ENCODE measurements around the gene RNF43.

The RNF43 gene

DNA sequence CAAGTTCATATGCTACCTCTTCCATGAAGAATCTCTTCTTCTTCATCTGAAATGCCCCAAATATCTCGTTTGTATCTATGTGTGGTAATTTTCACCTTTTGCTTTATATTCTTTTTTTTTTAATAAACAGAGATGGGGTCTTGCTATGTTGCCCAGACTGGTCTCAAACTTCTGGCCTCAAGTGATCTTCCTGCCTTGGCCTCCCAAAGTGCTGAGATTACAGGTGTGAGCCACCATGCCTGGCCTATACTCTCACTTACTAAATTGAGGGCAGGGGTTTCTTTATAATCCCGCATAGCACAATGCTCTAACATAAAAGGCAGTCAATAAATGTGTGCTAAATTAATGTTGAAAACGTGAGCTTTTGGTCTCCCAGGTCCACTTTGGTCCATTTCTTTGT is 30.6 kb downstream of the RNF43 start:
- Histone ChIP-seq H3K9me3 (ENCODE audit: control insufficient read depth, insufficient read depth, low read length) (no peaks in the 10 kb centered on the region), H3K4me2 (ENCODE audit: low read length) (no peak overlapping the region), H3K27me3 (ENCODE audit: control insufficient read depth, low read length) (peaks cover 14% of the 10 kb centered on the region), H4K20me1 (ENCODE audit: control insufficient read depth, insufficient read depth, low read depth, low read length) (no peaks in the 10 kb centered on the region), H3K4me1 (ENCODE audit: control insufficient read depth, low read length) (peaks cover 13% of the 10 kb centered on the region), H3F3A (ENCODE audit: control insufficient read depth, insufficient read depth) (no peaks in the 10 kb centered on the region), H3K27ac (ENCODE audit: low read depth, low read length) (no peak overlapping the region), H3K36me3 (ENCODE audit: control insufficient read depth, low read length) (no peaks in the 10 kb centered on the region), H3K4me3 (ENCODE audit: low read length) (no peak overlapping the region), H3K9me2 (replicated peaks; ENCODE audit: control insufficient read depth, low read length) (no peaks in the 10 kb centered on the region), H3K79me2 (ENCODE audit: control insufficient read depth, low read length) (no peaks in the 10 kb centered on the region)
- TF ChIP-seq EZH2phosphoT487 (IDR thresholded peaks at IDR 0.05; ENCODE audit: borderline replicate concordance, low read length) = no peak
- TF ChIP-seq, protein P1, sequence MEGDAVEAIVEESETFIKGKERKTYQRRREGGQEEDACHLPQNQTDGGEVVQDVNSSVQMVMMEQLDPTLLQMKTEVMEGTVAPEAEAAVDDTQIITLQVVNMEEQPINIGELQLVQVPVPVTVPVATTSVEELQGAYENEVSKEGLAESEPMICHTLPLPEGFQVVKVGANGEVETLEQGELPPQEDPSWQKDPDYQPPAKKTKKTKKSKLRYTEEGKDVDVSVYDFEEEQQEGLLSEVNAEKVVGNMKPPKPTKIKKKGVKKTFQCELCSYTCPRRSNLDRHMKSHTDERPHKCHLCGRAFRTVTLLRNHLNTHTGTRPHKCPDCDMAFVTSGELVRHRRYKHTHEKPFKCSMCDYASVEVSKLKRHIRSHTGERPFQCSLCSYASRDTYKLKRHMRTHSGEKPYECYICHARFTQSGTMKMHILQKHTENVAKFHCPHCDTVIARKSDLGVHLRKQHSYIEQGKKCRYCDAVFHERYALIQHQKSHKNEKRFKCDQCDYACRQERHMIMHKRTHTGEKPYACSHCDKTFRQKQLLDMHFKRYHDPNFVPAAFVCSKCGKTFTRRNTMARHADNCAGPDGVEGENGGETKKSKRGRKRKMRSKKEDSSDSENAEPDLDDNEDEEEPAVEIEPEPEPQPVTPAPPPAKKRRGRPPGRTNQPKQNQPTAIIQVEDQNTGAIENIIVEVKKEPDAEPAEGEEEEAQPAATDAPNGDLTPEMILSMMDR (IDR thresholded peaks at IDR 0.05; ENCODE audit: low read depth, low read length, poor library complexity, severe bottlenecking) = no peak

DNA sequence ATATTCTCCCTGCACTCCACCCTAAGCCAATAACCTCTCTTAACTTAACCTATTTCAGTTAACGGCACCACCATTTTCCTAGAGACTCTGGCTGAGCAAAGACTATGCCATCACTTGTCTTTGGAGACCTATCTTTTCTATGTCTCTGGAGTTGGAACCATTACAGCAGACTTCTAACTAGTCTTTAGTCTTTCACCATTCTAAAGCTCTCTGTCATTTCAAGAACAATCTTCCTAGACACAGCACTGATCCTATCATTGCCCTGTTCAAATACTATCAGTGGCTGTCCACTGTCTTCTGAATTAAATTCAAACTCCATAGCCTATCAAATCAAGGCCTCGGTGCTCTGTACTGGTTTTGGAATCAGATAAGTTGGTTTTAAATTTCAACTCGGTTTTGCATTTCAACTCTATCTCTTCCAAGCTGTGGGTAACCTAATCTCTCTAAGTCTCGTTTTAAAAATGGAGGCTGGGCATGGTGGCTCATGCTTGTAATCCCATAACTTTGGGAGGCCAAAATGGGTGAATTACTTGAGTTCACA is 31.9 kb downstream of the RNF43 start:
- Histone ChIP-seq H3K9me2 (replicated peaks; ENCODE audit: control insufficient read depth, low read length) (no peaks in the 10 kb centered on the region), H3K27me3 (ENCODE audit: control insufficient read depth, low read length) (peaks cover 6% of the 10 kb centered on the region), H3K27ac (ENCODE audit: low read depth, low read length) (no peak overlapping the region), H3K9me3 (ENCODE audit: control insufficient read depth, insufficient read depth, low read length) (no peaks in the 10 kb centered on the region), H3F3A (ENCODE audit: control insufficient read depth, insufficient read depth) (no peaks in the 10 kb centered on the region), H3K36me3 (ENCODE audit: control insufficient read depth, low read length) (no peaks in the 10 kb centered on the region), H3K4me1 (ENCODE audit: control insufficient read depth, low read length) (peaks cover 13% of the 10 kb centered on the region), H3K79me2 (ENCODE audit: control insufficient read depth, low read length) (no peaks in the 10 kb centered on the region), H4K20me1 (ENCODE audit: control insufficient read depth, insufficient read depth, low read depth, low read length) (no peaks in the 10 kb centered on the region), H3K4me2 (ENCODE audit: low read length) (no peak overlapping the region), H3K4me3 (ENCODE audit: low read length) (no peak overlapping the region)
- TF ChIP-seq, protein P1 (IDR thresholded peaks at IDR 0.05; ENCODE audit: low read depth, low read length, poor library complexity, severe bottlenecking) = no peak
- no peak for TF ChIP-seq EZH2phosphoT487 (IDR thresholded peaks at IDR 0.05; ENCODE audit: borderline replicate concordance, low read length)

DNA sequence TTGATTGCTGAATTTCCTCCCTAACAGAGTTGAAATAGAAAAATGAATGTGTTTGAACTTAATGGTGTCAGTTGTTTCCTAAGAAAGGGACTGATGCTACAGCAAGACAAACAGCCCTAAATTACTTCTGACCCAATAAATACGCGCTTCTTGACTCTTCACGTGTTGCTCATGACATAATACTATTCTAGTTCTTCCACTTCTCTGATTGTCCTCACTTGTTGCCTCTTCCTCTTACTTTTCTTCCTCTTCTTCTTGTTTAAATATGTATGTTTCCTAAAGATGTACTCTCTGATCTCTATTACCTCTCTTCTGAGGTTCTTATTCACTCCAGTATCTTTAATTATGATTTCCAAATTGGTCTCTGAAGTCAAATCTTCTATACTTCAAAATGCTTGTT is 32.4 kb downstream of the RNF43 start:
- 0 out of 2 replicates have a peak, but pooled peaks cover 2% of the 10 kb centered on the region for H3K27me3 ChIP-seq (ENCODE audit: control insufficient read depth, low read length)
- H4K20me1 ChIP-seq (ENCODE audit: control insufficient read depth, insufficient read depth, low read depth, low read length) = no peaks in the 10 kb centered on the region
- no peaks in the 10 kb centered on the region for H3K36me3 ChIP-seq (ENCODE audit: control insufficient read depth, low read length)
- H3K9me3 ChIP-seq (ENCODE audit: control insufficient read depth, insufficient read depth, low read length) = no peaks in the 10 kb centered on the region
- H3K4me1 ChIP-seq (ENCODE audit: control insufficient read depth, low read length) = peaks cover 13% of the 10 kb centered on the region
- H3K4me2 ChIP-seq (ENCODE audit: low read length) = no peak overlapping the region
- H3K79me2 ChIP-seq (ENCODE audit: control insufficient read depth, low read length) = no peaks in the 10 kb centered on the region
- no peaks in the 10 kb centered on the region for H3F3A ChIP-seq (ENCODE audit: control insufficient read depth, insufficient read depth)
- no peaks in the 10 kb centered on the region for H3K9me2 ChIP-seq (replicated peaks; ENCODE audit: control insufficient read depth, low read length)
- no peak overlapping the region for H3K4me3 ChIP-seq (ENCODE audit: low read length)
- no peak overlapping the region for H3K27ac ChIP-seq (ENCODE audit: low read depth, low read length)
- TF ChIP-seq, protein P1 (IDR thresholded peaks at IDR 0.05; ENCODE audit: low read depth, low read length, poor library complexity, severe bottlenecking) = no peak
- TF ChIP-seq EZH2phosphoT487 (IDR thresholded peaks at IDR 0.05; ENCODE audit: borderline replicate concordance, low read length) = no peak

Measured in DOHH2 (cell line).